HG03575 (cell line): Measurements from ENCODE around the gene ENPP3.
A peak's percentile ranks its signal among the peaks of the same experiment; 100 is the strongest.
"Not testable (repeated sequence)": the region's sequence is repeated elsewhere in the genome, so short reads cannot be mapped to it uniquely, and the experiment has no call there.

Source experiments
- ATAC-seq: cut with Tn5 transposase; IDR thresholded peaks from one replicate; pipeline ENCODE4 v1.9.1; 2021; ENCODE audit not compliant: unreplicated experiment, insufficient number of reproducible peaks, low FRiP score; ENCODE audit errors: extremely low read depth

Gene ENPP3

GRCh38 chr6:131673184-131673583, 36.1 kb downstream of the ENPP3 start:
- no peak for ATAC-seq

GRCh38 chr6:131678442-131678841, 41.3 kb downstream of the ENPP3 start:
- ATAC-seq, result no peak

- no peak for ATAC-seq
These were observed 43.8 kb downstream of the ENPP3 start for GRCh38 chr6:131680868-131681267.

GRCh38 chr6:131681585-131681984, 44.5 kb downstream of the ENPP3 start:
- no peak for ATAC-seq

GRCh38 chr6:131682442-131682841, 45.3 kb downstream of the ENPP3 start:
- ATAC-seq, result no peak

GRCh38 chr6:131683479-131683878, 46.4 kb downstream of the ENPP3 start:
- ATAC-seq, result peak; percentile 54

- peak; percentile 47 for ATAC-seq
These were observed 48.2 kb downstream of the ENPP3 start for GRCh38 chr6:131685266-131685780.

- ATAC-seq, result no peak
These were observed 49.9 kb downstream of the ENPP3 start for GRCh38 chr6:131687022-131687421.

GRCh38 chr6:131688286-131688685, 51.2 kb downstream of the ENPP3 start:
- ATAC-seq, result peak; percentile 64

GRCh38 chr6:131692031-131692430, 54.9 kb downstream of the ENPP3 start:
- ATAC-seq, result no peak

GRCh38 chr6:131692589-131692988, 55.5 kb downstream of the ENPP3 start:
- no peak for ATAC-seq

- no peak for ATAC-seq
These were observed 56.3 kb downstream of the ENPP3 start for GRCh38 chr6:131693384-131693783.

- ATAC-seq, result no peak
These were observed 57.8 kb downstream of the ENPP3 start for GRCh38 chr6:131694832-131695426.

GRCh38 chr6:131696956-131697355, 59.9 kb downstream of the ENPP3 start:
- no peak for ATAC-seq

GRCh38 chr6:131700851-131701250, 63.7 kb downstream of the ENPP3 start:
- ATAC-seq, result not testable (repeated sequence)

GRCh38 chr6:131703905-131704304, 66.8 kb downstream of the ENPP3 start:
- not testable (repeated sequence) for ATAC-seq

GRCh38 chr6:131710917-131711316, 73.8 kb downstream of the ENPP3 start, which contains the start of gene CTAGE9:
Gene CTAGE9 (minus strand): TSS chr6:131711017. CDS start chr6:131711017, 0 bp downstream.
- ATAC-seq, result not testable (repeated sequence)

GRCh38 chr6:131715567-131715966, 78.5 kb downstream of the ENPP3 start:
- ATAC-seq, result not testable (repeated sequence)

- no peak for ATAC-seq
These were observed 80.9 kb downstream of the ENPP3 start for GRCh38 chr6:131717836-131718542.

- ATAC-seq, result no peak
These were observed 84.1 kb downstream of the ENPP3 start for GRCh38 chr6:131721161-131721560.
